ENCODE data around the gene GNB1.

- TF ChIP-seq CTCF (IDR thresholded peaks at IDR 0.05; ENCODE audit: low read length) (no peak), EZH2 (IDR thresholded peaks at IDR 0.05; ENCODE audit: borderline replicate concordance, low read length) (no peak)
Observed at GRCh38 chr1:1836119-1836518, 54.8 kb downstream of the GNB1 start.
